ENCODE data around the gene MAP3K20.

DNA sequence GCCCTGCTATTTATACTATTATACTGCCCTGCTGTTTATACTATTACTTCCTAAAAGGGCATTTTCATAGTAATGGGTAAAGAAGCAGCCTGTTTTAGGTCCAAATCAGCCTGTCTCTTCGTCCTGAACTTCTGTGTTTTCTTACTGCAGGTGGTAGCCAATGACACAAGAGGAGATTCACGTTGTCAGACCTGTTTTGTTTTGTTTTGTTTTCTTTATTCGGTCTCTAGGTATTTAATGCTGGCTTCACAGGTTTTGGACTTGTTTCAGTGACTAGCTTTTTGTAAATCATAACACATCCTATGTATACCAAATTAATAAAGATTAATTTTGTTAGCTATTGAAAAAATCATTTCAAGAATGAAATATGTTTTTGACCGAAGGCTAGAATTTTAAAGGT lies 116.4 kb downstream of the MAP3K20 start:
- TF ChIP-seq, protein P1, sequence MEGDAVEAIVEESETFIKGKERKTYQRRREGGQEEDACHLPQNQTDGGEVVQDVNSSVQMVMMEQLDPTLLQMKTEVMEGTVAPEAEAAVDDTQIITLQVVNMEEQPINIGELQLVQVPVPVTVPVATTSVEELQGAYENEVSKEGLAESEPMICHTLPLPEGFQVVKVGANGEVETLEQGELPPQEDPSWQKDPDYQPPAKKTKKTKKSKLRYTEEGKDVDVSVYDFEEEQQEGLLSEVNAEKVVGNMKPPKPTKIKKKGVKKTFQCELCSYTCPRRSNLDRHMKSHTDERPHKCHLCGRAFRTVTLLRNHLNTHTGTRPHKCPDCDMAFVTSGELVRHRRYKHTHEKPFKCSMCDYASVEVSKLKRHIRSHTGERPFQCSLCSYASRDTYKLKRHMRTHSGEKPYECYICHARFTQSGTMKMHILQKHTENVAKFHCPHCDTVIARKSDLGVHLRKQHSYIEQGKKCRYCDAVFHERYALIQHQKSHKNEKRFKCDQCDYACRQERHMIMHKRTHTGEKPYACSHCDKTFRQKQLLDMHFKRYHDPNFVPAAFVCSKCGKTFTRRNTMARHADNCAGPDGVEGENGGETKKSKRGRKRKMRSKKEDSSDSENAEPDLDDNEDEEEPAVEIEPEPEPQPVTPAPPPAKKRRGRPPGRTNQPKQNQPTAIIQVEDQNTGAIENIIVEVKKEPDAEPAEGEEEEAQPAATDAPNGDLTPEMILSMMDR (conservative IDR thresholded peaks at IDR 0.05 in 1 of 2, IDR thresholded peaks at IDR 0.05 in 1 of 2; ENCODE audit: low read depth in 1 of 2, low read length in 2 of 2): no peak
- no peak for TF ChIP-seq EZH2 (IDR thresholded peaks at IDR 0.05; ENCODE audit: low read length, missing control alignments)
